GM06990 (cell line): ENCODE data around the gene PAIP2B.

ENCODE experiments used
- DNase-seq: peaks from one replicate; pipeline ENCODE4 v3.0.0-alpha.2; 2011; ENCODE audit not compliant: insufficient read length; ENCODE audit errors: extremely low read depth
- H3K27me3 ChIP-seq: replicated peaks from 2 replicates; pipeline ENCODE4 v1.6.0; 2011; ENCODE audit warnings: low read length; ENCODE audit not compliant: control insufficient read depth, insufficient read depth
- H3K36me3 ChIP-seq: 2 replicates; pipeline ENCODE4 v1.5.1; 2011; ENCODE audit warnings: low read length; ENCODE audit not compliant: control insufficient read depth, insufficient read depth
- H3K4me3 ChIP-seq: replicated peaks from 2 replicates; pipeline ENCODE4 v1.5.1; 2011; ENCODE audit warnings: low read depth, mild to moderate bottlenecking, control low read depth, low read length
- CTCF ChIP-seq: IDR thresholded peaks from 2 replicates; pipeline ENCODE4 v1.5.1; 2011; ENCODE audit warnings: low read length, control low read depth, mild to moderate bottlenecking, inconsistent platforms; ENCODE audit not compliant: insufficient read depth, poor library complexity, severe bottlenecking

PAIP2B gene

GRCh38 chr2:71216501-71216900 is 10.4 kb downstream of the PAIP2B start:
- DNase-seq, result no peak

GRCh38 chr2:71215447-71215846 is 11.5 kb downstream of the PAIP2B start:
- Histone ChIP-seq H3K27me3 (no peaks in the 10 kb centered on the region; the same call in 1 of the 2 replicates), H3K4me3 (no peak overlapping the region), H3K36me3 (no peaks in the 10 kb centered on the region)
- no peak for TF ChIP-seq CTCF
- no peak for DNase-seq

More at GRCh38 chr2:71216501-71216900, 10.4 kb downstream of the PAIP2B start:
- H3K4me3 ChIP-seq, result no peak overlapping the region
- no peaks in the 10 kb centered on the region for H3K36me3 ChIP-seq
- TF ChIP-seq CTCF, result no peak
- no peaks in the 10 kb centered on the region; the same call in 1 of the 2 replicates for H3K27me3 ChIP-seq

DNA sequence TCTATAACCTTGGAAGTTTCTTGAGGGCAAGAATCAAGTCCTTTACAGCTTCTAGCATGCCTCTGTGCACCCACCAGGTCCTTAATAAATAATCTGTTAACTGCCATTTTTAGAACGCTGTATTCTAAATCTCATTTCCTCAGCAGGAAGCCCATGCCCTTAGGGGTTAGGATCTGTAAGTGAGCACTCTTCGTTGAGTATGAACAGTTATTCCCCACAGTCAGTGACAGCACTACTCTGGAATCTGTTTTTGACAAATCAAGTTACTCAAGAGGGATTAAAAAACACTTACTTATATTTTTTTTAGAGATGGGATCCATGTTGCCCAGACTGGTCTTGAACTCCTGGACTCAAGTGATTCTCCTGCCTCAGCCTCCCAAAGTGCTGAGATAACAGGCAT is 14.6 kb downstream of the PAIP2B start:
- no peaks in the 10 kb centered on the region for H3K36me3 ChIP-seq
- H3K27me3 ChIP-seq, result no peaks in the 10 kb centered on the region
- no peak for DNase-seq
- TF ChIP-seq CTCF, result no peak
- H3K4me3 ChIP-seq, result no peak overlapping the region

DNA sequence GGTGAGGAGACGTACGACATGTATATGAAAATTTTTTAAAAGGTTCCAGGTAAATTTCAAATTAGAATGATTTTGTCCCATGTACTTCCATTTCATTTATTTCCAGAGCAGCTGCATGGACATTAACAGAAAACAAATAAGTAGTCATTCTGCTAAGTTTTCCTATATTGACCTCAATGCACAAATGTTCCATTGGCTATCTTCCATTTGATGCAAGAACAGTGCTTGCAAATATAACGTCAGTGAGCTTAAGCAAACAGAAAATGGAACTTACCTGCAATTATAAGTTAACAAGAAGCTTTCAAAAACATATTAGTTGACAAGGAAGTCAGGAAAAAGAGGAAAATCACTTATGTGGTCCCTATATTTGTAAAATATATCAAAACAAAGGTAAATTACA is 16.6 kb downstream of the PAIP2B start:
- no peaks in the 10 kb centered on the region for H3K36me3 ChIP-seq
- H3K27me3 ChIP-seq, result no peaks in the 10 kb centered on the region
- H3K4me3 ChIP-seq, result no peak overlapping the region
- no peak for TF ChIP-seq CTCF
- DNase-seq, result no peak

DNA sequence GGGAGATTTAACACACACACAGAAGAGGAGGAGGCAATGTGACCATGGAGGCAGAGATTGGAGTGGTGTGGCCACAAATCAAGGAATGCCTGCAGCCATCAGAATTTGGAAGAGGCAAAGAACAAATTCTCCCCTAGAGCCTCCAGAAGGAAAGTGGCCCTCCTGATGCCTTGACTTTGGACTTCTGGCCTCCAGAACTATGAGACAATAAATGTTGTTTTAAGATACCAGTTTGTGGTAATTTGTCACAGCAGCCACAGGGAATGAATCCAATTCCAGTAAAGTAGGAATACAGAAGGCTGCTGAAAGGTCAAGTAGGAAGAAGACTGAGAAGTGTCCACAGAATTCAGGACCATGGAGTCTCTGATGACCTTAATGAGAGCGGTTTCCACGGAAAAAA is 18.1 kb downstream of the PAIP2B start:
- no peak for TF ChIP-seq CTCF
- H3K36me3 ChIP-seq, result no peaks in the 10 kb centered on the region
- DNase-seq, result no peak
- H3K4me3 ChIP-seq, result no peak overlapping the region
- no peaks in the 10 kb centered on the region for H3K27me3 ChIP-seq

DNA sequence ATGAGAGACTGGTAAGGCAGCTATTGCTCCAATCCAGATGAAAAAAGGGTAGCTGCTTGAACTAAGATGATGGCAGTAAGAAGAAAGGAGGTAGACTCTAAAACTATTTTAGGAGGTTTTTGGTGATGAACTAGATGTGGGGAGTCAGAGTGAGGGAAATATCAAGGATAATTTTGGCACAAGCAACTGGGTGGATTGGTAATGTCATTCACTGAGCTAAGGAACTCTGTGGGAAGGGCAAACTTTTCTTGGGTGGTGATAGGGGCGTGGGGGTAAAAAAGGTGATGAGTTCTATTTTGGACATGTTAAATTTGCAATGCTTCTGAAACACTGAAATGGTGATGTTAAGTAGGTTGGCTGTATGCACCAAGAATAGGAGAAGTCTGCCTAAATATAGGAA is 19.3 kb downstream of the PAIP2B start:
- no peak for TF ChIP-seq CTCF
- DNase-seq, result no peak
- no peaks in the 10 kb centered on the region for H3K27me3 ChIP-seq
- H3K36me3 ChIP-seq, result no peaks in the 10 kb centered on the region
- H3K4me3 ChIP-seq, result no peak overlapping the region
